HG03558 (cell line): ENCODE data around the gene PDE2A.

Source experiments
- ATAC-seq: cut with Tn5 transposase; IDR thresholded peaks from one replicate; pipeline ENCODE4 v1.9.1; 2021; ENCODE audit warnings: moderate number of reproducible peaks; ENCODE audit not compliant: unreplicated experiment; ENCODE audit errors: extremely low read depth

PDE2A gene

GRCh38 chr11:72673943-72674828, at the start of gene PDE2A:
Gene PDE2A, minus strand, starts transcription at chr11:72674422. Its CDS starts 215 bp downstream, at chr11:72674207.
- ATAC-seq, result no peak

GRCh38 chr11:72723508-72723907, 49.3 kb upstream of the PDE2A start:
- no peak for ATAC-seq

- ATAC-seq, result peak; percentile 63
Observed at GRCh38 chr11:72722050-72722748, 48.0 kb upstream of the PDE2A start.

- ATAC-seq, result no peak
Observed at GRCh38 chr11:72721689-72722049, 47.4 kb upstream of the PDE2A start.

- no peak for ATAC-seq
Observed at GRCh38 chr11:72721276-72721675, 47.1 kb upstream of the PDE2A start.

- ATAC-seq, result no peak
Observed at GRCh38 chr11:72720784-72721183, 46.6 kb upstream of the PDE2A start.

- no peak for ATAC-seq
Observed at GRCh38 chr11:72720047-72720446, 45.8 kb upstream of the PDE2A start.

GRCh38 chr11:72719551-72719950, 45.3 kb upstream of the PDE2A start:
- ATAC-seq, result no peak

GRCh38 chr11:72719144-72719543, 44.9 kb upstream of the PDE2A start:
- no peak for ATAC-seq

GRCh38 chr11:72718101-72718501, 43.9 kb upstream of the PDE2A start:
- ATAC-seq, result no peak

- no peak for ATAC-seq
Observed at GRCh38 chr11:72716788-72717435, 42.7 kb upstream of the PDE2A start.

GRCh38 chr11:72716290-72716689, 42.1 kb upstream of the PDE2A start:
- no peak for ATAC-seq

GRCh38 chr11:72712841-72713240, 38.6 kb upstream of the PDE2A start:
- ATAC-seq, result no peak

GRCh38 chr11:72712168-72712751, 38.0 kb upstream of the PDE2A start:
- no peak for ATAC-seq

- ATAC-seq, result no peak
Observed at GRCh38 chr11:72711141-72711540, 36.9 kb upstream of the PDE2A start.

GRCh38 chr11:72710278-72710677, 36.1 kb upstream of the PDE2A start:
- ATAC-seq, result no peak

GRCh38 chr11:72709478-72710238, 35.4 kb upstream of the PDE2A start:
- ATAC-seq, result no peak

- no peak for ATAC-seq
Observed at GRCh38 chr11:72707032-72707431, 32.8 kb upstream of the PDE2A start.

- ATAC-seq, result no peak
Observed at GRCh38 chr11:72706579-72706978, 32.4 kb upstream of the PDE2A start.
